NCI-H2081 treated with DMSO at 0.1 percent for 48 hours (cell line): ENCODE data around the gene CLDN17.

Source experiments
- DNase-seq: peaks from one replicate; lab custom pipeline; 2025; lab: John Stamatoyannopoulos, UW

The CLDN17 gene, protein sequence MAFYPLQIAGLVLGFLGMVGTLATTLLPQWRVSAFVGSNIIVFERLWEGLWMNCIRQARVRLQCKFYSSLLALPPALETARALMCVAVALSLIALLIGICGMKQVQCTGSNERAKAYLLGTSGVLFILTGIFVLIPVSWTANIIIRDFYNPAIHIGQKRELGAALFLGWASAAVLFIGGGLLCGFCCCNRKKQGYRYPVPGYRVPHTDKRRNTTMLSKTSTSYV

GRCh38 chr21:30166705-30167104 is at the start of gene CLDN17:
CLDN17 (minus strand) TSS chr21:30166805; CDS start chr21:30166617, 188 bp downstream.
- no peak for DNase-seq

- DNase-seq = no peak
These were observed 49.6 kb upstream of the CLDN17 start, which contains the start of gene CLDN8 for GRCh38 chr21:30216041-30216723. CLDN8 (minus strand) TSS chr21:30216097; CDS start chr21:30215925, 172 bp downstream.

DNA sequence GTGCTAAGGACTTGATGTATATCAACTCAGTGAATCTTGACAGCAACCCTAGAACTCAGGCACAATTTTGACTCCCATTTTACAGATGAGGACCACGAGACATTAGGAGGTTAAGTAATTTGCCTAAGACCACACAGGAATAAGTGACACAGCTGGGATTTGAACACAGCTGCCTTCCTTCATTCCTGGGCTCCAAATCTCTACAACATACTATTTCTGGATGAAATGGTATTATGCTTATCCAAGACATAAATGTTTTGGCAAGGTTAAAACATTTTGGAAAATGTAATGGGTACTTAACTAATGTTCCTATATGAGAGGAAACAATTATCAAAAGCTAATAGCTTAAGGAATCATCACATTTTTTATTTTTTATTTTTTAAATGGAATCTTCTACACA is 44.5 kb upstream of the CLDN17 start:
- DNase-seq = no peak

DNA sequence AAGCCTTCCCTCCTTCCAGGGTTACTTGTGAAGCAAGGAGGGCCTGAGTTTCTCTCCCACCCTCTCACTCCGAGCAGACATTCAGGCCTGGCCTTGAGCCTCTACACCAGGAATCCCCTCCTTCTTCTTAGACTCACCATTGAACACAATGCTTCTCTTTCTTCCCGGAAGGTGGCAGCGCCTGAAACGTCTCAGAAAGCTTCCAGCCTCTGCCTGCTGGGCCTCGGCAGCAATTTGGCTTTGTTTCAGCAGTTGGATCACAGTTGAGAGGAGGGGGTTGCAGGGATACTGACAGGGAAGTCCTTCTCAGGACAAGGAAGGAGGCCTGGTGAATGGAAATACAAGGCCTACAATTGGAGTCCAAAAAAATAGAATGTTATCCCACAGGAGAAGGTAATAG is 43.0 kb upstream of the CLDN17 start:
- no peak for DNase-seq

DNA sequence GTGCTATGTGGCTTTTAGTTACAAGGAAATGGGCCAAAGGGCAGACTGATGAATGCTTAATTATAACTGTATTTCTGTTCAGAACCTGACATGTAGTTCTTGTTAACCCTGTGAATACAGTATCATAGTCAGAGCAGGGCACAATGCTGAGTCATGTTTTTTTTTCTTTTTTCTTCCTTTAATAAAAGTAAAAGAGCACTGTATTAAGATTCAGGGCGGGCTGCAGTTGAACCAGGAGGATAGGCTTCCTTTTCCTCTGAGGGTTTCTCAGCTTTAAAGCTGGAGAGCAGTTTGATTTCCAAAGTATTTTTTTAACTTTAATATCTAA is 40.6 kb upstream of the CLDN17 start:
- DNase-seq = no peak

DNA sequence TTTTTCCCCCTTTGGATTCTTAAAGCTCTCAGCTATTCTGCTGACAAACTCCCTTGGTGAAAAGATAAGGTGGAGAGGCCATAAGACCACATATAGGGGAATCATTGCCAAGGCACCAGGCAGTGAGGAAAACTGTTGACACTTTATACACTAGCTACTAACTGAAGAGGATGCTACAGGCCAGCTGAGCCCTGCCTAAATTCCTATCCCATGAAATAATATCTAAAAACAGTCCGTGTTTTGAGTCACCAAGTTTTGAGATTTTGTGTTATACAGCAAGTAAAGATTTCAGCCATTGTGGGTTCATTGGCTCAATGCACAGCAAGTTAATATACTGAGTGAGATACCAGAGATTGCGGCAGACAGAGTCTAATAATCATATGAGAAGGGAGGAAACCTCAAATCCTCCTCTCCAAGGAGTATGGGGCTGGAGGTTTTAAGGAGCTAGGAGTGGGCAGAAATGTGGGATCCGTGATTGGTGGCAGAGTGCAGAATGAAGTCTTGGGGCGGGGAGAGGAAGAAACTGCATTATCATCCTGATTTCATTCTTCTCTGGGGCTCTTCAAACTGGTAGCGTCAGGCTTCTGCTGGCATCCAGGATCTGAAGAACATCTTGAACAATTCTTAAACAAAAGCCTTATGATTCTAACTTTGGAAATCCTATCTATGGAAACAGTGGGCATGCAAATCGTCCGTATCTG is 40.1 kb upstream of the CLDN17 start:
- no peak for DNase-seq

GRCh38 chr21:30200000-30200399 is 33.4 kb upstream of the CLDN17 start:
- no peak for DNase-seq

- DNase-seq = peak; percentile 3
These were observed 28.2 kb upstream of the CLDN17 start for GRCh38 chr21:30194701-30195299.

DNA sequence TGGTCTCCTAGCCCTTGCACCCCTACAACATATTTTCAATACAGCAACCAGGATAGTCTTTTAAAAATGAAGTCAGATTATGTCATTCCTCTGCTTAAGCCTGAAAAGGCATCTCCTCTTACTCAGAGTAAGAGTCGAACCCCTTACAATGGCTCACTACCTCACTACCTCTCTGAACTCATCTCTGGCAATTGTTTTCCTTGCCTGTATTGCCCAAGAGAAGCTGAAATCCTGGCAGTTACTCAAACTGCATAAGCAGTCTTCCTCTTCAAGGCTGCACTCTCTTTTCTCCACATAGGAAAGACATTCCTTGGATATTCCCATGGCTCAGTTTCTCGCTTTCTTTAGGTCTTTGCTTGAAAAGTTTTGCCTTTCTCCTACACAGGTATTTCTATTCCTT is 26.6 kb upstream of the CLDN17 start:
- DNase-seq = no peak

- no peak for DNase-seq
These were observed 23.9 kb upstream of the CLDN17 start for GRCh38 chr21:30190554-30190953.

DNA sequence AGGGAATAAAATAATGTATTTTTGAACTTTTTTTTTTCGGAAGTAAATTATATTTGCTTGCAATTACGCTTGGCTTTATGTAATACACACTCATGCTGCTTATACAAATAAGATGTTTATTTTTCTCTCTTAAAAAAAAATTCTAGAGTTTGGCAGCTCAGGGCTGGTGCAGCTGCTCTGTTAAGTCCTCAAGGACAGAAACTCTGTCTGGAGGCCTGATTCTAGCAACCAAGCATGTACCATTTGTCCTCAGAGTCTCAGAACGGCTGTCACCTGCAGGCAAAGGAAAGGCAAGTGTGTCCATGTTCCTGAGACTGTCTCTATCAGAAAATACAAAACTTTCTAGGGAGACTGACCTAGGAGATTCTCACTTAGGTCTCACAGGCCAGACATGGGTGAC is 23.2 kb upstream of the CLDN17 start:
- no peak for DNase-seq

GRCh38 chr21:30186242-30186641 is 19.6 kb upstream of the CLDN17 start:
- DNase-seq = no peak

- DNase-seq = no peak
These were observed 1.5 kb upstream of the CLDN17 start for GRCh38 chr21:30168086-30168485.

GRCh38 chr21:30166171-30166570 is 434 bp downstream of the CLDN17 start:
- no peak for DNase-seq

DNA sequence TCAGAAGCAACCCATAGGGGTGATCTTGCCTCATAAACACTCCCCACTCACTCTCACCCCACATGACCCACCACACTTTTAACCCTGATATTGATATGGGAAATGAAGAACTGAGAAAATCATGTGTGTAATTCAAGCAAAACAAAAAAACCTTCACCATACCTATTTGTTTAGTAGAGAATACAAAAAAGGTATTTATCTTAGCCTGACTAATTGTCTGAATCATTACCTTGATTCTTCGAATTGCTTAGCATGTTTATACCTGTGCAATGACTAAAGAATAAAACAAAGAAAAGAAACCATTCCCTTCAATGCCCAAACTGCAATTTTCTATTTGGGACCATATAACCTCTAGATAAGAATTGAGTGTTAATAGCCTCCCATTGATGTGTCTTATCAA is 1.8 kb downstream of the CLDN17 start:
- no peak for DNase-seq

DNA sequence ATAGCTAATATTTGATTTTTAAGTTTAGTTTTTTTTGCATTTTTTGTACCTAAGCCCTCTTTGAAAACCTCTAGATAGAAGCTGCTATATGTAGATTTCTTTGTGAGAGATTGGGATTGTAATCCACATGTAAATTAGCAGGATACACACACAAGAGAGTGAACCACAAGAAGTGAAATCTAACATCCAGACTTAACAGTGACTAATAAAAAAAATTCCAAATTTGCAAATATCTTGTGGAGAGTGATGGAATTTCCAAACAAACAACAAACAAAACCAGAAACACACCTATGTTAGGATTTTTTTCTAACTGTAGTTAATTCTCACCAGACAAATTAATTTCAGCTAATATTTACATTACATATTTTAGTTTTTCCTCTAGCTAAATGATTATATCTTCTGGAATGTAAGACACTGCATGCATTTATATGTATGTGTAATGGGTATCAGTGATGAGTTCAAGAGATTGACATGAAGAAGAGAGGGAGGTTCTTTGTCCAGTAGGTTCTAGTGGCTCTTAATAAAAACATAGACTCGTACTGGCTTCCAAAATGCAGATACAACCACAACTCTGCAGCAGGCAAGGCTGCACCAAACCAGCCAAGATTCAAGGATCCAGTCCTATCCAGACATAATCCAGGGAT is 12.8 kb downstream of the CLDN17 start:
- no peak for DNase-seq

GRCh38 chr21:30152792-30153191 is 13.8 kb downstream of the CLDN17 start:
- DNase-seq = no peak

DNA sequence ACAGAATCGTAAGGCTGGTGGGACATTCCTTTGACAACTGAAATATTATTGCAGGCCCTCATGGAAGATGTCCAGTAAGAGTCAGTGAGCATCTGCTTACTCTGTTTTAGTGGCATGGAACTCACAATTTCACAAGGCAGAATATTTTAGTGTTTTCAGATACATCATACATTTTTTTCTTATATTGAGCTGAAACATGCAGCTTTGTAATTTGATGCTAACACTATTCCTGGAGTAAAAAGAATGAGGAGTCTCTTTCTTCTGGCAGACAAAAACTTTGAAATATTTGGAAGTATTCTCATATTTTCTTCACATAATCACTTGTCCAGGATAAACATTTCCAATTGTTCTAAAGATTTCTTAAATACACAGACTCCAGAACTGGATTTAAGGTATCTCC is 17.7 kb downstream of the CLDN17 start:
- DNase-seq = no peak

DNA sequence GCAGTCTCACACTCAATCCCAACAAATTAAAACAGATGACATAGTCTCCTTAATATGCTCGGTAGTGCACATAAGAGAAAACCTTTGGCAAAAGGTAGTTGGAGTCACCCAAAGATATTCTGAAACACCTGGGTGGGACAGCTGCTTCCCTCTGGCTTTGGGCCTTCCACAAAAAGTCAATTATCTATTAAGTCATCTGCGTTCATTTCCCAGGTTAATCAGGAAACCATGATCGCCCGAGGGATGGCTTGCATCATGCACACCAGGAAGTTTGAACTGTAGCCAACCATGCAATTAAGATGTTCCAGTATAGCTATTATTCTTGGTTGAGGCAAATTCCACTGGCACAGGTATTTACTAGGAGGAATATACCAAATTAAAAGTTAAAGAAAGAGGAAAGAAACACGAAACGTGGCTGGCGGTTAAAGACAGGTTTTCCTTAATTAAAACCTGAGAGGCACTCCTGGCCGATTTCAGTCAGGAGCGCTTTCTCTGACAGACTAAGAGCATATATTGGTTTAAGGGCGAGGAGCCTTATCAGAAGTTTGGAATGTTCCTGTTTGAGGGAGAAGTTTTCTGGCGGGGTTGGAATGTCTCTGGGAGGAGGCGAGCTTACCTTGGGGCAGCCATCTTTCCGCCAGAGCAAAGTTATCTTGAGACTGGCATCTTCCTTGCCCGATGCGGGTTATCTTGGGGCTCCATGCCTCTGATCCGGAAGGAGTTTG is 19.9 kb downstream of the CLDN17 start:
- peak; percentile 16 for DNase-seq

DNA sequence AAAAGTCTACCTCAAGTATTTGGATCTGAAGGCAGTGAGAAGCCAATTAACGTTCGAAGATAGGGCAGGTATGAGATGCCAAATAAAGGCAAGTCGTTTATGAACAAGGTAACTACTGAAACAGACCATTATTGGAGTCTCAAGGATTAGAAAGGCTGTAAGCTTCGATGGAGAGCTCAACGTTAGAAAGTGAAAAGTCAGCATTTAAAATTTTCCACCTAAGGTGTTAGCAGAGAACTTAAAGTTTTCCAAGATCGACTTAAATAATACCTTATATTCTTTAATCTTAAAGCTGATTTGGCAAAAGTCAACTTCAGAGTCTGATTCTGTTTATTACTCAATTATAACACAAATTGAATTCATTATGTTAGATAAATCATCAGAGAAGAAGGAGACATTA is 28.1 kb downstream of the CLDN17 start:
- DNase-seq = no peak

GRCh38 chr21:30129246-30129645 is 37.4 kb downstream of the CLDN17 start:
- no peak for DNase-seq

GRCh38 chr21:30126576-30126975 is 40.0 kb downstream of the CLDN17 start:
- DNase-seq = no peak
